ENCODE results near the gene XRCC4.
"Not testable (repeated sequence)": the region's sequence is repeated elsewhere in the genome, so short reads cannot be mapped to it uniquely, and the experiment has no call there.

The XRCC4 gene

DNA sequence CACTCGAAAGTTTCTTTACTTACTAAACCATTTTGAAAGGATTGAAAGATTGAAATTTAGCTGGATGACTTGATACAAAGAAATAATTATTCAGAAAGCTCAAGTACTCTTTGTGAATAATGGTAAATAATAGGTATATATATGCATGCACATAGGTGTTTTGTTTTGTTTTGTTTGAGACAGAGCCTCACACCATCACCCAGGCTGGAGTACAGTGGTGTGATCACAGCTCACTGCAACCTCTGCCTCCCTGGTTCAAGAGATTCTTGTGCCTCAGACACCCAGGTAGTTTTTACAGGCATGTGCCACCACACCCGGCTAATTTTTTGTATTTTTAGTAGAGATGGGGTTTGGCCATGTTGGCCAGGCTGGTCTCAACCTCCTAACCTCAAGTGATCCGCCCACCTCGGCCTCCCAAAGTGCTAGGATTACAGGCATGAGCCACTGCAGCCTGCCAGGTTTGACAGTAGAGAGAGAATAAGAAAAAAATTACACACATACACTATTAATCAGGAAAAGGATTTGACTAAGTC lies 278.2 kb downstream of the XRCC4 start:
- not testable (repeated sequence) for DNase-seq

DNA sequence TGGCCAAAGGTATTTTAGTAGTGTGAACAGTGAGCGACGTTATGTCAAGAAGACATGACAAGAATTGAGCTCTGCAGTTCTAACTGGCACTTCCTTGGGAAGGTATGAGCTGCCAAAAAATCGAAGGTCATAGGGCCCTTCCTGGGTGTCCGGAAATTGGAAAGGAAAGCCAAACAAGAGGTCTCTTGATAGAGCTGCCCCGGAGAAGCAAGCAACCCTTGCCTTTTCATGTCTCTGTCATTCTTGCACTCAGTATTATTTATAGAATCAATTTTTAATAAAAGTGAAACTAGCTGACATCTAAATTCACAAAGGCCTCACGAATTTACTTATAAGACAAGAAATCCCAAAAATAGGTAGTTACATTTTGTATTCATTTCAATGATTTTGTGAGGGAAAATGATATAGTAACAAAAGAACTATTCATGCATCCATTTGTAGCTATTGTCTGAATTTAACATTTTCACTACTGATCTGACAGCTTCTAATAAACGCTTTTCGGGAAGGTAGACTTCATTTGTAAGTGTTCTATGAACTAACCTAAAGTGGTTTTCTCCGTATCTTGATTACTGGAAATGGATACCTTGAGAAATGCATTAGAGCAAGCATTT lies 280.4 kb downstream of the XRCC4 start:
- no peak for DNase-seq

DNA sequence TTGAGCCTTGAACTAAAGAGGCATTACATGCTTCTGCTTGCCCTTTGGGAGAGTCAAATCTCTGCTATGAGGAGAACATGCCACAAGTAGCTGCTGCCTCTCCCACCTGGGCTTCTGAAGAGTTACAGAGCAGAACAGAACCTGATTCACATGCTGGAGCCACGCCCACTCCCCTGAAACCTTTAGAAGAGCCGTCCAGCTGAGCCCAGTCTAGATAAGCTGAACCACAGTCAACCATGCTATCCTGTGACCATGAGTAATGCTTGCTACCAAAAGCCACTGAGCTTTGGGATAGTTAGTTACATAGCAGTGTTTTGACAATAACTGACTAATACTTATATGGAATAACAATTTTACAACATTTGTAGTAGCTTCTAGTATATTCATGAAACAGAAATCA lies 283.2 kb downstream of the XRCC4 start:
- DNase-seq, result no peak

DNA sequence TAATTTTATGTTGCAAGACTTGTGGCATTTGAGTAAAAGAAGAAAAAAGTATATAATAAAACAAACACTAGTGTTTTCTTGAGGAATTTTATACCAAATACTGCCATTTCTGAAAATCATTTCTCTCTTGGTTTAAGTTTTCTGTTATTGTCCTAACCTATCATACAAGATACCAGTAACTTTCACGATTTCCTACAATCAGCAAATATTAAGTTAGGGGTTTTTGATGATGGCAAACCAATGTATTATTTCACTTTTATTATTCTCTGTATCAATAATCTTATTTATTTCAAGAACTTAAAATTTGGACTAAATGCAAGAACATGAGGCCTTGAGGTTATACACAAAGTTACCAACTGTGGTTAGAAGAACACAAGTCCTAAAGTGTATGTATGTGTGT lies 285.2 kb downstream of the XRCC4 start:
- no peak for DNase-seq

DNA sequence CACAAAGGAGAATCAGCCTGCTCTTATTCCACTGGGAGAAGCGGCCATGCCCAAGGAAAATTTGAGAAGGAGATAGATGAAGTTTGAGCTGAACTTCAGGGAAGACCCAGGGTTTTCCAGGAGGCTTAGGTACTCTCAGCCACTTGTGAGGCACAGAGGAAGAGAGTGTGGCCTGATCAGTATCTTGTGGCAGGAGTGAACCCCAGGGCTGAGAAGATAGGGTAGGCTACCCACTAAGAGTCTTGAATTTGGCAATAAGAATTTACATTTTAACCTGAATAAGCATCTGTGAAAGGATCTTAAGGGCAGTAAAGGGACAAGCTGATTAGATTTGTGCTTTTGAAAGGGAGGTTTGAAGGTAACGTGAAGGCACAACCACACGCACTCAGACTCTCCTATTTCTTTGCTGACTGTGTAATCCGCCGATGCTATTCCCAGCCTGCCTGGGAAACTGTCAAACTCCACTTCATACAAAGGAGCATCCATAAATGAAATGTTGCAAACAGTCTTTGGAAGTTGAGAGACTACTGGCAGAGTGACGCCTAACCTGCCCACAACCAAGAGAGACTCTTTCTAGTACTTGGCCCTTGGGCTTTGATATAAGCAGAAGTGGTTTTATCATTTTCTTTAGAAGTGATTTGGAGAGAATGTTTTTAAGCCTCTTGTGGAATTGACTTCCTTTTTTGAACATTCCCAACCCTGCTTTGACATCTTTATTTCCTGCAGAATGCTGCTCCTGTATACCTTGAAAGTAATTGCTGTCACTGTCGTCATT lies 286.0 kb downstream of the XRCC4 start:
- no peak for DNase-seq

DNA sequence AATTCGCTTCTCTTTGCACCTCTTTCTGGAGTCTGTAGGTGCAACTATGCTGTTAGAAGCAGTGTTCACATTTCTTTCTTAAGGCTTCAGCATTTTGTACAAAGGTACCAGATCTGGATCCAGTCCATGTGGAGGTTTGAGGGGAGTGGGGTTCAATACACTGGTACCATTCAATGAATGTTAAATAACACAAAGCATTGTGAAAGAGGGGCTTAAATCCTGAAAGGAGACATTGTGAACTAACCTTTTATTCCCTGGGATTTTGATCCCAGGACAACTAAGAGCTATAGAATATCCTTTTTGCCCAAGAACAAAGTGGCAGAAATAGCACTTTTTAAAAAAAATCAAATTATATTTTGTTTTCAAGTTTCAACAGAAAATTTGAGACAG lies 286.5 kb downstream of the XRCC4 start:
- DNase-seq, result no peak

DNA sequence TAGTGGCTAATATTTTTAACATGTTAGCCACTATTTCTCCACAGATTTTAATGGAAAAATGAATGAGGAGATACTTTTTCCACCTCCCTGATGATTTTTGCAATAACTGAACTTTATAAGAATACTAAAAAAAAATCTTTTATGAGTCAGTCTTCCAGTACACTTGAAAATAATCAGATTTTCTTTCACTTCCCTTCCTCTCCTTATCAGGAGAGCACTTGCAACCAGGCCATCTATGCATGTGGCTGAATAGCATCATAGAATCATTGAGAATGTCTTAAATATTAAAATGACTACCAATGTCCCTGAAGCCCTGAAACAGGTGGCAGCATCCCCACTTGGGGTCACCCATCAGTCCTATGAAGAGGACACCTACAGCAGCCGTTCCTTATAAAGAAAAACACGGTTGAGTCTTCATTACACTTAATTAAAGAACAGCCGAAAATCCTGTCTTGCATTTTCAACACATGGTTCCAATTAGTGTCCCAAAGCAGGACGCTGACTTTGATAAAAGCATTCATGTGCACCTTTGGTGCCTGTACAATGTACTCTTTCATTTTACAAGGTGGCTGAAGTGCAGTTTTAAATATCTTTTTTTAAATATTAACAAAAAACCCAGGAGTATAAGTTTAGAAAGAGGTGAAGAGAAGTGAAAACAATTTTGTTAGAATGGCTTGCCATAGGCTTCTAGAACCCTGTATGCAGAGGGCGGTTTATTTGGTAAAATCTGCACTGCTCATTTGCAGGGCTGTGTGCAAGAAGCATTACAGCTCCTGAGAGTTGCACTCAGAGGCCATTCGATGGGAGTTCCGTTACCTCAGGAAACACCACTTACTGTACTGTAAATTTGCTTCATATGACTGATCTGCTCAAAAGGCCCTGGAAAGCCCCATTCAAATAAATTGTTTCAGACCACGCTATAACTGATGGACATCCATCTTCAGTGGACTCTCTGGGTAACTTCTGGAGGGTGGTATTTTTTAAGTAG lies 287.3 kb downstream of the XRCC4 start:
- DNase-seq, result no peak

DNA sequence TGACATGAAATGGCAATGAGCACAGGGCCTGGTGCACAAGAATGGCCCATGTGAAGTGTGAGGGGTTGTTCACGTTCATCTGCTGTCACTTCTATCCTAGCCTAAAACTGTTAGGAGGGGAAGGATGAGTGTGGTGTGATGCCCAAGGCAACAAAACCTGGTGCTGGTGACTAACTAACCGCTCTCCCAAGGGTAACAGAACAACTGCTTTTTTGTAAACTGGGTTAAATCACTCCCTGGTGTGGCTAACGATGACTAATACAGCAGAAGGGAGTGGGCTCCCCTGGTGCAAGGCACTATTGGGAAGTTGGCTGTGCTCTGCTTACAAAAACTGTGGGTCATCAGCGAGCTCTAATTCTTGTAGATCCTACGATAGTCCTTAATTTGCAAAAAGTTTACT lies 291.0 kb downstream of the XRCC4 start:
- no peak for DNase-seq

DNA sequence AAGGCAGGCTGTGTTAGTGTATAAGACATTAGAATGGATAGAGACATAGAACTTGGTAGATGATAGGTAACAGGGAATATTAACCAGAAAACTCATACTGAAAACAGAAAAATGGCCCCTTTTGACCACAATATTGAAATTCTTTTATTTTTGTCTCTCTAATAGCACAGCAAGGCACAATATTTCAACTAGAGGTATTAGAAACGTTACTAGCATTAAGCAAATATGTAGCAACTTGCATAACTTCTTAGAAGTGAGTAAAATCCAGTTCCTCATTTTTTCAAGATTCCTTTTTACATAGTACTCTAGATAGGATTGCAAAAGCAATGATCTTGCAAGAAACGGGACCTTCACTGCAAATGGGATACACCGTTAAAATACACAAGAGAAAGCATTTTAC lies 291.5 kb downstream of the XRCC4 start:
- no peak for DNase-seq

DNA sequence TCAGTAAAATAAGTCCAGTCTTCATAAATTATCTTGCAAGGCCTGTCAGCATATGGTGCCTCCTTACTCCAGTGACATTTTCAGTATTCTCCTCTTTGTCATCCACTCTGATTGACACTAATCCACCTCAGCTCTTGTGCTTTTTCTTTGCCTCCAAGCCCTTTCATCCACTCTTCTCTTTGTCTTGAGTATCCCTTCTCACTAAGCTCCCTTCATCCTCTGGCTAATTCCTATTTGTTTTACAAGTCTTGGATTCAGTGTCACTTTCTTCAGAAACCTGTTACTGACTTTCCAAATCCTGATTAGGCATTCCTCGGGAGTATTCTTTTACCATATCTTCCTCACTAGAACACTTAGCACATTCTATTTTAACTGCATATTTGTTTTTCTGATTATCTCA lies 293.6 kb downstream of the XRCC4 start:
- DNase-seq, result no peak

DNA sequence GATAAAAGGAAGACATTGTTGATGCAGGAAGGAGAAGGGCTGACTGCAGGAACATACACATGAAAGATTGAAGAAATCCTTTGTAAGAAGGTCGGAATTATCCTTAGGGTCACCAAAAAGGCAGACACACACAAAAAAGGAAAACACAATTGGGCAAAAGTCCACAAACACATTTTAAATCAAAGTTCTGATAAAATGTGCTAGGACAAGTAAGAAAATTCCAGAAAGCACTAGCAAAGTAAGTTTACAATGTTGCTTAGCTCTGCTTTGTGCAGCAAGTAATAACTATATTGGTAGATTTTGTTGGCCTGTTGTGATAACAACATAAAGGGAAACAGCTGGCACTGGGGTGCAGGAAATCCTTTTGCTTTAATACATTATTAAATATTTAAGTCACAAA lies 294.4 kb downstream of the XRCC4 start:
- no peak for DNase-seq

DNA sequence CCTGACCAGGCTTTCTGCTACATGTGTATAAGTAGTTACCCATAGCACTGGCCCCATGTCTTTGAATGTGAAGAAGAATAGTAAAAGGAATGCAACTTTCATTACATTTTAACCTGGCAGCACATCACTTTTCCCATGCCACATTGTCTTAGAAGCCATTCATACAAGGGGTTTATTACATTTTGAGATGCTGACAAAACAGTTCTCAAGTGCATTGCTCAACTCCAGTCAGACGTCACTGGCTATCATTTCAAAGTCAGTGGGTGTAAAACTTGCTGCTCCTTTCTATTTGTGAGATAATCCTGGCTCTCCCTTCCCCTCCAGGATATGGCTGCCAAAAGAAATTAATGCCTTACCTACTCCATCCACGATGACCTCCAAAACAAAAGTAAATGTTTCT lies 297.2 kb downstream of the XRCC4 start:
- DNase-seq, result no peak

DNA sequence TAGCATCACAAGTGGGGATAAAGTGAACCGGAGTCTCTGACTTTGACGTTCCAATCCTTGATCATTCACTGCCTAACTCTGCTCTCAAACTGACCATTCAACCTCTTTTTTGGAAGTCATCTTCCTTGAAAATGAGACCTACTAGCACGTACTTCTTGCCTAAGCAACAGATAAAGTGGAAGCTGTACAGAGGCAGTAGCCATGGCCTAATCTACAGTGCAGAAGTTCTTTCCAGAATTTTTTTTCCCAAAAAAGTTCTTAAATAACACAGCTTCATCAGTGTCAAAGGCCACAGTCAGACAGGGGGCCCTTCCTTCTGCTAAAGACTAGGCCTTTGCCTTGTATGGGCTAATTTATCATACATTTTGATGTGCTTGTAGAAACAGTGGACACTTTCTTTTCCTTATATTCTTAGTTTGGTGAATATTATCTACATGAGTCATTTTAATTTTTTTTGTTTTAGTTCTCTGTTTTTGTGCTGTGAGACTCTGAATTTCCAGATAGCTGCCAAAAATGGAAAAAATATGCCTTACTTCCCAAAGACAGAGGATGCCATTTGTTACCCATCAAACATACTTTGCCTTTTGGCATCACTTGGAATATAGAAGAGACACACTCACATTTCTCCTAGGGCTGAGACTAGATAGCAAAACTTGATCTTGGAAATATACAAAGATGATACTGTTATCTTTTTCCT lies 297.9 kb downstream of the XRCC4 start:
- no peak for DNase-seq

DNA sequence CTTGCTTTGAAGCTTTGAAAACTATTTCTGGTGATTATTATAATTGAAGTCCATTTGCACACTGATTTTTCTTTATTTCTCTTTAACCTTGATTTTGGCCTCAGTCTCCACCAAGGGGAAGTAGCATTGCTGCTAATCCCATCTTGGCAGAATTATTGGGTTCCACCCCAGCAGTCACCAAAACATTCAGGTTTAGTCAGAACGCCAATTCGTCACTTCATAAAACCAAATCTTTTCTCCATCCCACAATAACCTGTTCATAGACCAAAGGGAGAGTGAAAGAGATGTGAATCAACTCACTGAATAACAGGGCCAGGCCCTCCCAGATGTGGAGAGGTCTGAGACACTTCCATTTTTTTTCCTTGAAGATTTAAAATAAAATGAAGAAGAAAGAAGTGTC lies 299.1 kb downstream of the XRCC4 start:
- DNase-seq, result no peak

DNA sequence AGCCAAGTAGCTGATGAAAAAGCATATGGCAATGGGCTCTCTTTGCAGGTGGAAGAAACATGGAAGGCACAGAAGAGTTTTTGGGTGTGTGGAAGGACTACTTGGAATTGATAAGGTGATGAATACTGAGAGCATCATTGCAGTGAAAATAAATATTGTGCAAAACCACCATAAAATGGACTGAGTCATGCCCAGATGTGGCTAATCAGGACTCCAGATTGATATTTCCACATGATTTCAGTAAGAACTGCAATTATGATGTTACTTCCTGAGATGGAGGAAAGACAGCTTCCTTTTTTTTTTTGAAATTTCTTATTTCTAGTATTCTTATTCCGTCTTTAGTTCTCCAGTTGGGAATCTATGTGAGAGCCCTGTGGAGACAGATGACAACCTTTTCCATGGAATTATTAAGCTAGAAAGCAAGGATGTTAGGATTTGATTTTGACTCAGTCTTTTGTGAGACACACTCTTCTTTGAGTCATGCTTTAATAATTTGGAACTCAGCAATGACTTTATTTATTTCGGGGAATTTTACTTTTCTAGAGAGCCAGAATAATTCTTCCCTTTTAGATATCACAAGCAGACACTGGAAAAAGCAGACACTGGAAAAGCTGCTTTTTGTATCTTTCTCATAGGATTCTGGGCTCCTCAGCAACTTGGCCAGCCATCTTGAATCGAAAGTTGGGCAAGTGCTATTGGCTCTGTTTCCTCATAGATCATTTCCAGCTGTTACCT lies 300.0 kb downstream of the XRCC4 start:
- no peak for DNase-seq

DNA sequence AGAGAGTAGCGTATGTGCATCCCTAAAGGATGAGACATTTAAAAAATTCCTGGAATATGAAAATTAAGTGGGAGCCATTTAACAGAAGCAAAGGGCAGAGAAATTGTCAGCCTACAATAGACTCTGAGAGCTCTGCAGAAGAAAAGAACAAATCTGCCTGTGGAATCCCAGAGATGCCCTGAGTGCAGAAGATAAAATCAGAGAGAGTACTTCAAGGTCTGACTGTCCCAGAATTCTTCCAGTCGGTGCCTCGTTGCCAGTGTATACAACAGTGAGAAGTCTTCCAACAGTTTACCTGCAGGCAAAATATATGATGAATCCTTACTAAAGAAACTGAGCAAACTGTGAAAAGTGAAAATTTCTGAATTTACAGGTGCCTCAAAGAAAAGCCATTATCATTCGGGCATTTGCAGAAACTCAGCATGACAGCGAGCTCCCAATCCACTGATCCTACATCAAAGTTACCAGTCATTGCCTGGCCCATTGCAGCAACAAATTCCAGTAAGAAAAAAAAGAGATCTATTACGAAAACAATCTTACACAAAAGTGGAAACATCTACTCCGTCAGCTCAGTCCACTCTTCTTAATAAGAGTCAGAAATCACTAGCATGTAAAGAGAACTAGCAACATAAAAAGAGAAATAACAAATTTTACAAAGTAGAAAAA lies 301.4 kb downstream of the XRCC4 start:
- DNase-seq, result no peak

DNA sequence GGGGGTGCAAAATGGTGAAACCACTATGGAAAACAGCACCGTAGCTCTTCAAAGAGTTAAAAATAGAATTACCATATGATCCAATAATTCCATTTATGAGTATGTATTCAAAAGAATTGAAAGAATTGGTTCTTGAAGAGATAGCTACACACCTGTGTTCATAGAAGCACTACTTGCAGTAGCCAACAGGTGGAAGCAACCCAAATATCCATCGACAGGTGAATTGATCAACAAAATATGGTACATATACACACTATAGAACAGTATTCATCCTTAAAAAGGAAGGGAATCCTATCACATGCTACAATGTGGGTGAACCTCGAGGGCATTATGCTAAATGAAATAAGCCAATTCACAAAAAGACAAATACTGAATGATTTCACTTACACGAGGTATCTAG lies 308.5 kb downstream of the XRCC4 start:
- no peak for DNase-seq

DNA sequence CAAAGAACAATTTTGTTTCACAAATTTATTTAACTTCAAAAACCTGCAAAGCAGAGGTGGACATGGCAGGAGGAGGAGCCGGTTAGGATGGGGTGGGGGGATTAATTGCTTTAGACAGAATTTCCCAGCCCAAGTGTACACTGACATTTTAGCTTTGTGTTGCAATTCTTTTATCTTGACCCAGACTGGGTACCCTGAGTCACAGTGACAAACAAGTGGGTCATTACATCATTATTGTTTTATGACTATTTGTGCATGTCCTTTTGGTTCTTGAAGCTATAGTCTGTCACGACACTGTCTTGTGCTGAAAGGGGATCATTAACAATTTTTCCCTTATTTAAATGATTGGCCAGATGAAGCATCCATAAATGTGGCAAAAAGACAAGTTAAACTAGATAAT lies 309.7 kb downstream of the XRCC4 start:
- no peak for DNase-seq

DNA sequence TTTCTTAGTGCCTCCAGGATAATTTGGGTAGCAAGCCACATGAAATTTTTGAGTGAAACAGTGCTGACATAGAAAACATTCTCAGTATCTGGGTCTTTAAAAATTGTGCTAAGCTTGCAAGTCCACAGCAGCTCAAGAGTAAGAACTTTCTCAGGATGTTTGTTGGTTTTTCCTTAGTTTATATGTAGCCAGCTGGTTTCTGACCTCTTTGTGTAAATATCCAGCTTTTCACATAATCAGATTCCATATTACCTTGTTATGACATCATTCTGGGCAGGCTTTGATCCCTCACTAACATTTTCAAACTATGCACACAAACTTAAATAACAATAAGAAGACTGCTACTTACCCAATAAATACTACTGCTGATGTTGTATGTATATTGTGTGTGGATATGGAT lies 311.3 kb downstream of the XRCC4 start:
- DNase-seq, result no peak

DNA sequence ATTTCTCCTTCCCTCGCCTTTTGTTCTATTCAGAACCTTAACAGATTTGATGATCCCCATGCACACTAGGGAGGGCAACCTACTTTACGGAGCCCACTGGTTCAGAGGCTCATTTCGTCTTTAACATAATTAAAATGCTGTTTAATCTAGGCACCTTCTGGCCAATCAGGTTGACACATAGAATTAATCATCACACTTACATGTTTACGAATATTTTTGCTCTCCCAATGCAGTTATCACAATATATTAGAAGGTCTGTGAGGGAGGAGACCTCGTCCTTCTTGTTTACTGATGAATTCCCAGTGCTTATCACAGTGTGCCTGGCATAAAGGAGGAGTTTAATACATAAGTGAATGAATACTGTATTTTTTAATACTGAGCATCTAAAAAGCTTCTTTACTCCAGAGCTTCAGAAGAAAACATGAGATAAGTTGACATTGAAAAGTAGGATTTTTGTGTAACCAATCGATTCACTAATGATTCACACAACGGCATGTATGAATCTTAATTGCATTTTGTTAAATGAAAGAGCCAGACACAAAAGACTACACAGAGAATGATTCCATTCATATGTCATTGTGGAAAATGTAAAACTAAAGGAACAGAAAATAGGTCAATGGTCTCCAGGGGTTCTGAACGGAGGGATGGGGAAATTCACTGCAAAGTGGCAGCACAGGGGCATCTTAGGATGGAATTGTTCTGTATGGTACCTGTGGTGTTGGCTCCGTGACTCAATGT lies 315.6 kb downstream of the XRCC4 start:
- DNase-seq, result no peak

DNA sequence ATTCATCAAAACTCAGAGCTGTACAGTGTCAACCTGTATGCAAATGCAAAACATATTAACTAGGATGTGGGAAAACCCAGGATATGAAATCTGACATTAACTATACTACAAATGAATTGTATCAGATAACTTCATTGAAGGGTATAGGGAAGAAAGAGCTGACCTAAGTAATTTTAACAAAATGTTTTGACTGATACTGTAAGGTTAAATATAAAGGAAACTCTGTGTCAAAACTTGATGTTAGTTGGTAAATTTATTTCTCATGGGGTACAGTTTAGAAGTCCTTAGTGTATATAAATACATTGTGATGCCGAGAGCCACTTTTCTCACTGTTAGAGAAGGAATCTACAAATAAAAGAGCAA lies 316.1 kb downstream of the XRCC4 start:
- DNase-seq, result no peak
